Retinal pigment epithelial cell (primary cell): ENCODE results near the gene SECTM1.

Experiments
- DNase-seq: peaks from one replicate; pipeline ENCODE4 v3.0.0-alpha.2; 2010; ENCODE audit warnings: low read depth
- H3K4me3 ChIP-seq: 2 replicates; pipeline ENCODE4 v1.5.1; 2011; ENCODE audit warnings: mild to moderate bottlenecking, low read length, control low read depth, moderate library complexity
- TF ChIP-seq, protein P1 (sequence below): conservative IDR thresholded peaks from 2 replicates; pipeline ENCODE4 v1.5.1; 2011; ENCODE audit warnings: low read depth, low read length, control low read depth, inconsistent platforms

The SECTM1 gene

GRCh38 chr17:82327289-82327688, 6.3 kb downstream of the SECTM1 start:
- no peak for DNase-seq
- TF ChIP-seq, protein P1, sequence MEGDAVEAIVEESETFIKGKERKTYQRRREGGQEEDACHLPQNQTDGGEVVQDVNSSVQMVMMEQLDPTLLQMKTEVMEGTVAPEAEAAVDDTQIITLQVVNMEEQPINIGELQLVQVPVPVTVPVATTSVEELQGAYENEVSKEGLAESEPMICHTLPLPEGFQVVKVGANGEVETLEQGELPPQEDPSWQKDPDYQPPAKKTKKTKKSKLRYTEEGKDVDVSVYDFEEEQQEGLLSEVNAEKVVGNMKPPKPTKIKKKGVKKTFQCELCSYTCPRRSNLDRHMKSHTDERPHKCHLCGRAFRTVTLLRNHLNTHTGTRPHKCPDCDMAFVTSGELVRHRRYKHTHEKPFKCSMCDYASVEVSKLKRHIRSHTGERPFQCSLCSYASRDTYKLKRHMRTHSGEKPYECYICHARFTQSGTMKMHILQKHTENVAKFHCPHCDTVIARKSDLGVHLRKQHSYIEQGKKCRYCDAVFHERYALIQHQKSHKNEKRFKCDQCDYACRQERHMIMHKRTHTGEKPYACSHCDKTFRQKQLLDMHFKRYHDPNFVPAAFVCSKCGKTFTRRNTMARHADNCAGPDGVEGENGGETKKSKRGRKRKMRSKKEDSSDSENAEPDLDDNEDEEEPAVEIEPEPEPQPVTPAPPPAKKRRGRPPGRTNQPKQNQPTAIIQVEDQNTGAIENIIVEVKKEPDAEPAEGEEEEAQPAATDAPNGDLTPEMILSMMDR = no peak
- no peak overlapping the region for H3K4me3 ChIP-seq

- TF ChIP-seq, protein P1 = no peak
- no peak overlapping the region for H3K4me3 ChIP-seq
- DNase-seq = no peak
These were observed 8.0 kb downstream of the SECTM1 start for GRCh38 chr17:82325286-82326180.

GRCh38 chr17:82324566-82325285, 8.8 kb downstream of the SECTM1 start:
- TF ChIP-seq, protein P1 = no peak
- DNase-seq = no peak
- H3K4me3 ChIP-seq = no peak overlapping the region

- DNase-seq = no peak
- TF ChIP-seq, protein P1 = no peak
- H3K4me3 ChIP-seq = no peak overlapping the region
These were observed 9.9 kb downstream of the SECTM1 start for GRCh38 chr17:82323514-82324234.

GRCh38 chr17:82322526-82323453, 10.8 kb downstream of the SECTM1 start:
- TF ChIP-seq, protein P1 = no peak
- DNase-seq = no peak
- H3K4me3 ChIP-seq = no peak overlapping the region

GRCh38 chr17:82321947-82322466, 11.6 kb downstream of the SECTM1 start:
- no peak overlapping the region for H3K4me3 ChIP-seq
- no peak for DNase-seq
- TF ChIP-seq, protein P1 = no peak
